Activated CD4-positive, alpha-beta T cell treated with anti-CD3 and anti-CD28 coated beads, Interleukin-2, Interleukin-6, amounts not matched to agents 100 ng/mL and 50 ng/mL, durations not matched to agents 16 hours and 8 hours (primary cell): Measurements from ENCODE around the gene TNP2.
"Not testable (repeated sequence)": the region's sequence is repeated elsewhere in the genome, so short reads cannot be mapped to it uniquely, and the experiment has no call there.

Experiments used
- DNase-seq: peaks from one replicate; pipeline ENCODE4 v3.0.0-alpha.2; 2020

TNP2 gene

GRCh38 chr16:11239644-11240632, 29.2 kb downstream of the TNP2 start:
- DNase-seq: no peak

GRCh38 chr16:11238272-11239202, 30.6 kb downstream of the TNP2 start:
- DNase-seq: no peak

- no peak for DNase-seq
Observed at GRCh38 chr16:11236461-11237254, 32.5 kb downstream of the TNP2 start.

- no peak for DNase-seq
Observed at GRCh38 chr16:11235703-11235991, 33.5 kb downstream of the TNP2 start.

DNA sequence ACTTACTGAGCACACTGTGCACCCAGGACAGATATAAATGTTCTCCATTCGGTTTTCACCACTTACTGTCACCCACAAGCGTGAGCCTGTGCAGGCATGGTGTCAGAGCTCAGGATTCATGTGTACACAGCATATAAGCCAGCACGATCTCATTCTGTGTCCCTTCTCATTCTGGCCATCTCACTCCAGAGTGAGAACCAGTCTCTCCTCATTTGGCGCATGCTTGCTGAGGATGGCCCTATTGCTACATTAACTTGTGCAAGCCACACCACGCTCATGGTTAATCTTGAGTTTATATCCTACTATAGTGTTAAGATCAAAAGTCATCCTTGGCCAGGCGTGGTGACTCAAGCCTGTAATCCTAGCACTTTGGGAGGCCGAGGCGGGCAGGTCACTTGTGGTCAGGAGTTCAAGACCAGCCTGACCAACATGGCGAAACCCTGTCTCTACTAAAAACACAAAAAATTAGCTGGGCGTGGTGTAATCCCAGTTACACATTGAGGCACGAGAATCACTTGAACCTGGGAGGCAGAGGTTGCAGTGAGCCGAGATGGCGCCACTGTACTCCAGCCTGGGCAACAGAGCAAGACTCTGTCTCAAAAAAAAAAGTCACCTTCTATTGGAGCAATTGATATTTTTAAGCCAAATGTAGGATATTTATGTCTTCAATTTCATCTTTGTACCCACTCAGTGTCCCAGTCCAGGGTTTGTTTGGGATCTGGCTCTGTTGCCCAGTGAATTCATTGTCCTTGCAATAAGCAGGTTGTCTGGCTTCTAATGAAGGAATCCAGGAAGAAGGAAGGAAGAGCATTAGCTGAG, 34.0 kb downstream of the TNP2 start:
- DNase-seq: peak; percentile 31

- peak; percentile 90 for DNase-seq
Observed at GRCh38 chr16:11233727-11234376, 35.3 kb downstream of the TNP2 start.

DNA sequence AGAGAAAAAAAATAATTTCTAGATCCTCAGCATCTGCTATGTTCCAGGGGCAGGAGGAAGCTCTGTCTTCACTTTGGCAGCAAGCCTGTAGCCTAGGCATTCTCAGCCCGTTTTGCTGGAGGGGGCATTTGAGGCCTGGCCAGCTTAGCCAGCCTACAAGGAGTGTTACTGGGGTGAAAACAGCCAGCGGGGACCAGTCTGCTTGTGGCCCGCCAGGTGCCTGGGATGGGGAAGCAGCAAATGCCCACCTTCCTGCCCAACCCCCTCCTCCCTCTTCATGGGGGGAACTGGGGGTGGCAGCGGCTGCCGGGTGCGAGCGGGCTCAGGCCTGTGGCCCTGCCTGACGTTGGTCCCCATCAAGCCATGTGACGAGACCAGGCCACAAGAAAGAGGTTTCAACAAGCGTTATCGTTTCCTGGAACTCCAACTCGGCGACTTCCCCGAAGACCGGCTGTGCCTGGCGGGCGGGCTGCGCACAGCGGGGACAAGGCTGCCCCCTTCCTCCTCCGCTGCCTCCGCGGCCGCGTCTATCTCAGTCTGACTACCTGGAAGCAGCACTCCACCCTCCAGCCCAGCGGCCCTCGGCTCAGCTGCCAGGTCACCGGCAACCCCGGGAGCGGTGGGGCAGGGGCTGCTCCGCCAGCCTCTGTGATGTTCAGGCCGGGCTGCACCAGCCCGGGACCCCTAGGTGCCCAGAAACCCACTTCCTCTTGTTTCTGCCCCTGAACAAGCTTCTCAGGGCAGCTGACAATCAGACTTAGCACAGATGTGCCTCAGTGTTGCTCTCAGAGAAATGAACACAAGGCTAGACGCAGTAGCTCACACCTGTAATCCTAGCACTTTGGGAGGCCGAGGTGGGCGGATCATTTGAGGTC, 36.0 kb downstream of the TNP2 start:
- DNase-seq: peak; percentile 97

- DNase-seq: no peak
Observed at GRCh38 chr16:11232302-11232851, 36.7 kb downstream of the TNP2 start.

- DNase-seq: no peak
Observed at GRCh38 chr16:11231367-11231970, 37.7 kb downstream of the TNP2 start.

DNA sequence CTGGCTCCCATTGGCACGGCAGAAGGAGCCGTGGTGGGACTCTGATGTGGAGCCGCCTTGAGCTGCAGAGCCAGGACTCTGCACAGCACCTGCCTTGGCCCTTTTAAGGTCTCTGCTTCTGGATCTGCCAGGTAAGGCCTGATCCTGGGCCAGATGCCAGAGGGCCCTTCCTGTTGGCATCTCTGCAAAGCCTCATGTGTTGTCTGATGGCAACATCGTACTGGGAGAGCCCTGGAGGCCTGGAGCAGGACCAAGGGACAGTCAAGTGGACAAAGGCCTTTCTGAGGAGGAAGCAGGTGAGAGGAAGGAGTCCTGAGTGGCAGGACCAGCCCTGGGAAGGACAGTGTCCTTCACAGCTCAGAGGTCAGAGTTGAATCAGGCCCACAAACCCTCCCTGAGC, 39.2 kb downstream of the TNP2 start:
- DNase-seq: no peak

DNA sequence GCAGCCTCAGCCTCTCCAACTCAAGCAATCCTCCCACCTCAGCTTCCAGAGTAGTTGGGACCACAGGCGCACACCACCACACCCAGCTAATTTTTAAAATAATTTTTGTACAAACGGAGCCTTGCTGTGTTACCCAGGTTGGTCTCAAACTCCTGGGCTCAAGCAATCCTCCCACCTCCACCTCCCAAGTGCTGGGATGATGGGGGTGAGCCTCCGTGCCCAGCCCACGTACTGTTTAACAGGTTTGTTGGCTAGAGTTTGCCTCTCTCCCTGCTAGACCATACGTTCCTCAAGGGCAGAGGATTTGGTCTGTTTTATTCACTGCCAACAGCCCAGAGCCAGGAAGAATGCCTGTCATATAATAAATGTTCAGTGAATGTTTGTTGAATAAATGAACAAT, 39.7 kb downstream of the TNP2 start:
- DNase-seq: no peak

GRCh38 chr16:11225677-11226549, 43.2 kb downstream of the TNP2 start:
- peak; percentile 59 for DNase-seq

- peak; percentile 91 for DNase-seq
Observed at GRCh38 chr16:11224894-11225676, 44.0 kb downstream of the TNP2 start.

DNA sequence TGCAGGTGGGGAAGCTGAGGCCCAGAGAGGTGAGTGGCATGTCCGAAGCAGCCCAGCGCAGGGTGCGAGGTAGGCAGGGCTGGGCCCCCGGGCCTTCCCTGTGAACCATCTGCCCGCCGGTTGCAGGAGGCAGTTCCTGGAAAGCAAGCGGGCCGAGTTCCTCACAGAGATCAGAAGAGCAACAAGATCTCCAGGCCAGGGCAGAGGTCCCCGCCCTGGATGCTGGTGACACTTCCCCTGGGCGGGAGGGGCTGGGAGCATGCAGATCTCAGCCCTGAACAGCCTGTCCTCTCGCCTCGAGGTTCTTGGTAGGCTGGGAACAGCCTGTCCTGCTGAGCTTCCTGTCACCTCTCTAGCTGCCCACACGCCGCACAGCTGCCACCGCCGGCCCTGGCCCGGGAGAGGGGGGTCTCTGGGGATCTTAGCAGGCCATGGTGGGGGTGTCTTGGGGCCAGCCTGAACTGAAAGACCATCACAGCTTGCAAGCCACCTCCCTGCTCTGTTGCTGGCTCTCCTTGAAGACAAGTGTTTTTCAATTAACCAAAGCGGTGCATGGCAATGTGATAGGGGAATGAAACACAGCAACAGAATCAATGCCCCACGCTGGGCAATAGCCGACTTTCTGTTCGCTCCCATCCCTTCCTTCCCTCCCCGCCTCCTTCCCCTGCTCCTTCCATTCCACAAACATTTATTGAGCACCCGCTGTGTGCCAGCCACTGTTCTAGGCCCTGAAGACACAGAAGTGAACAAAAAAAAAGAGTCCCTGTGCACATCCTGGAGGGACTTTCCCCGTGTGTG, 44.8 kb downstream of the TNP2 start:
- peak; percentile 87 for DNase-seq

DNA sequence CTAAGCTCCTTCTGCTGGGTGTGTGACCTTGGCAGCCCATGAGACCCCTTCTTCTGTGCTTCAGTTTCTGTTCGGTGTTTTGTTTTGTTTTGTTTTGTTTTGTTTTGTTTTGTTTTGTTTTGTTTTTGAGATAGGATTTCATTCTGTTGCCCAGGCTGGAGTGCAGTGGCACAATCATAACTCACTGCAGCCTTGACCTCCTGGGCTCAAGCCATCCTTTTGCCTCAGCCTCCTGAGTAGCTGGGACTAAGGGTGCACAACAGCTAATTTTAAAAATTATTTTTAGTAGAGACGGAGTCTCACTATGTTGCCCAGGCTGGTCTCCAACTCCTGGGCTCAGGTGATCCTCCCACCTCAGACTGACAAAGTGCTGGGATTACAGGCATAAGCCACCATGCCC, 48.6 kb downstream of the TNP2 start:
- DNase-seq: not testable (repeated sequence)

DNA sequence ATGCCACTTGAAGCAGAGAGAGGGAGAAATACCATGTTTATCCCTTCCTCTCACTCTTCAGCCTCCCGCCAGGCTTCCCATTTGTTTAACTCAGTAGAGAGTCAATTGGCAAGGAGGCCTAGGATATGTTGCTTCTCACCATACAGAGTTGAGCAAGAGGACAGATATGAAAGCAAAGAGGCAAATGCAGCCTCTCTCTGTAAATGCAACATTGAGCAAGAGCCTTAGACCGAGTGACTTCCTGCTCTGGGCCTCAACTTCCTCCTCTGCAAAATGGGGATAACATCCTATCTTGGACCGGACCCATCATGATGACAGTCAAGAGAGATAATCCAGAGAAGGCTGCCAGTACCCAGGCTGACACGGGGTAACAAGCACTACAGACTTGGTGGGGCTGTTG, 49.9 kb downstream of the TNP2 start:
- no peak for DNase-seq

DNA sequence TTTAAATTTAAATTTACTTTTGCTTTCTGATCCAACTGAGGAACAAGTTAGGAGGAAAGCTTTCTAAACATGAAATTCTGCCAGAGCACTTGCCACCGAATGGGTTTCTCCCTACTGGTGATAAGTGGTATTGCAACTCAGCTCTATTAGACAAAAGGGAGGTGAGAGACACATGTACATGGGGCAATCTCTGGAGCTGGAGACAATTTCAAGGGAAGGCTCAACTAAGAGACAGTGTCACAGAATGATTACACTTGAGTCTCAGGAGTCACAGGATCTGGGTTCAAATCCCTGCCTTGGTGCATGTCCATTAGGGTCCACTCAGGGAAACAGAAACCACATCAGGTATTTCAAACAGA, 50.5 kb downstream of the TNP2 start:
- no peak for DNase-seq
